ENCODE data around the gene TFEB.

Gene TFEB

DNA sequence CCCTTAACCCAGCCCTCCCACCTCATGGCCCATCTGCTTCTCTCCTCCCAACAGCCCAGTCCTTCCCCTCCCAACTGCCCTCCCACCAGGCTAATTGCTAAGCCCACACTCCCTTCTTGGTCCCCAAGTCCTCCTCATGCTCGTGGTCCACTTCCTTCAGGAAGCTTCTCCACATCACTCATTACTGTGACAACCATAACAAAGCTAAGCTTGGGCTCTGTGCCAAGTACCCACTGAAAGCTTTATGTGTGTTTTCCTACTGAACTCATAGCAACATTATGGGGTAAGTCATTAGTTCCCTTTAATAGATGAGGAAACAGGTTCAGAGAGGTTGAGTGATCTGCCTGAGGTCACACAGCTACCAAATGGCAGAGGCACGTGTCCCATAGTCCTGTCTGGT is 28.1 kb upstream of the TFEB start:
- no peak for DNase-seq

DNA sequence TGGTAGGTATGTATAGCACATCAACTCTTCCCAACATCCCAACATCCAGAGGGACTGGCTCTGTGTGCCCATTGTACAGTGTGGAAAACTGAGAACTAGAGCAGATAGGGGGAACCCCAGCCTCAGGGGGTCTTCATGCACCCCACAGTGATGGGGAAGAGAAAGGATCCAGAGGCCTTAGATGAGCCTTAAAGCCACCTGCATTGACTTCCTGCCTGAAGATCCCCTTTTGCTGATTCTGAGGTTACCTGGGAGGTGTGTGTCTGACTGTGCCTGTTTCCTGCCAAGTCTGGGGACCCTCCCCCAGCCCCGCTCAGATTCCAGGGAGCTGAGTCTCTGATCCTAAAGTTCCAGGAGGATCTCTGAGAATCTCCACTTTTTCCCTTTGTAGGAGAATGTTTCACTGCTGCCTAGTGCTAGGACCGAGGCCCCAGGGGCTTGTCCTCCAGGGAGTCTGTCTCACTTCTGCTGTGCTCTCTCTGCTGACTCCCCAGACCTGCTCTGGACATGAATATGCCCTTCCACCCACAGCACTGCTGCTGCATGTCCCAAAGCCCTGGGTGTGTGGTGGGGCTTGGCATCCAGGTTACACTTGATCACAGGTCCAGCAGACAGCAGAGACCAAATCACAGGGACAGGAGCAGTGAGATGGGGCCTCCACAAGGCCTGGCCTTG is 24.6 kb upstream of the TFEB start:
- DNase-seq = no peak

GRCh38 chr6:41759106-41759904 is 23.9 kb upstream of the TFEB start:
- DNase-seq = no peak

GRCh38 chr6:41758641-41759035 is 23.2 kb upstream of the TFEB start:
- DNase-seq = no peak

GRCh38 chr6:41757931-41758640 is 22.7 kb upstream of the TFEB start:
- DNase-seq = no peak

DNA sequence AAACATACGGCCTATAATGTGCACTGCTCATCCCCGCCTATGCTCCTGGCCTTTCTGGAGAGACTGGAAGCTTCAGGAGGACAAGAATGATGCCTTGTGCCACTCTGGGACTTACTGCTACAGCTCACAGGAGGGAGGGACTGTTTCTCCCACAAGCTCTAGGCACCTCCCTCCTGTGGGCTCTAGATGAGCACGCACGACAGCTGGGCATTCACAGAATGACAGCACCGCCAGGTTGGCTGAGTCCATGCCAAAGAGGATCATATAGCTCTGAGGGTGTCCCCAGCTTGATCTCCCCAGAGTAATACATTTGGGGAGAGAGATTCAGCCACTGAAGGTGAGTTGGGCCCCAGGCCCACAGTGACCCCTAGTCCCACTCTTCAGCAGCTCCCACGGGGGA is 21.9 kb upstream of the TFEB start:
- no peak for DNase-seq

DNA sequence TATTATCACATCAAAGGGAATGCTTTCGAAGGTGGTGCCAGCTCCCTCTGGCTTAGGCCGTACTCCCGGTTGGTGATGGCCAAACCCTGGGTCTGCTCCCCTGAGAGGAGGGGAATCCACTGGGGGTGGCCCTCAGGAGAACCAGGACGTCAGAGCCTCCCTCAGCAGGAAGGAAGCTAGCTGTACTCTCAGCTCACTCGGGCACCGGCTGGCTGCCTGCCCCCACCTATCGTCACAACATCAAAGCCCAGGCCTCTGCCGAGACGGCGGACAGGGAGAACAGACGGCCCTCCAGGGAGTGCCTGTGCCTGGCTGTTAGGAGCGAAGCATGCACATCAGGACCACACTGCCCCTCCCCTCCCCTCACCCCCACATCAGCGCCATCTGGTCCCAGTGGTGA is 20.9 kb upstream of the TFEB start:
- no peak for DNase-seq

GRCh38 chr6:41755895-41756294 is 20.5 kb upstream of the TFEB start:
- DNase-seq = no peak

DNA sequence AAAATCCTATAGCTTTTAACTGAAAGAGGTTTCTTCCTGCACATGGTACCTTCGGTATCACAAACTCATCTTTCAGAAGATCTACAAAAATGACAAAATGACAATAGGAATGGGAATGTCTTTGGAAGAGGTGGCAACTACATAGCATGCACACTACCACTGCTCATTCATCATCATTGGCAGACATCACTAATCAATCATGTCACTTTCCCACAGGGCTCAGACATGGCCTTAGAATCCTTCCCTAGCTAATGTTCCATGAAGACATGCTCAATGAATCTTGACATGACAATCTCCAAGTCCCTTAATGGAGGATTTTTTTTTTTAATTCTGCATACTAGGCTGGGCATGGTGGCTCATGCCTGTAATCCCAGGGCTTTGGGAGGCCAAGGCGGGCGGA is 15.0 kb upstream of the TFEB start:
- no peak for DNase-seq

DNA sequence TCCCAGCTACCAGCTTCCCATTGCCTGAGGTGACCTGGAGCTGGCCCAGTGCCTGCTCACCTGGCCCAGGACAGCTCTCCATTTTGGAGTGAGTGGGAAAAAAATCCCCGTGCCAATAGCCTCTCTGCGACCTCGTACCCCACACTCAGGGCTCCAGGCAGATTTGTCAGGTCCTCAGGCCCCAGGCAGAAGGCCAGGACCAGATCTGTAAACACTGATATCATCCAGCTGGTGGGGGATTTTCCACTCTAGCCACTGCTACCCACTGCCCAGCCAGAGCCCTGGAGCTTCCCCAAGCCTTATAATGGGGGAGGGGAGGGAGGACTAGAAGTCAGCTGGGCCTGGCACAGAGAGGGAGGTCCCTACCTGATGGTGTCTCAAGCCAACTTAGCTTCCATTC is 13.1 kb upstream of the TFEB start:
- DNase-seq = no peak

- no peak for DNase-seq
These were observed 12.7 kb upstream of the TFEB start for GRCh38 chr6:41748102-41748477.

DNA sequence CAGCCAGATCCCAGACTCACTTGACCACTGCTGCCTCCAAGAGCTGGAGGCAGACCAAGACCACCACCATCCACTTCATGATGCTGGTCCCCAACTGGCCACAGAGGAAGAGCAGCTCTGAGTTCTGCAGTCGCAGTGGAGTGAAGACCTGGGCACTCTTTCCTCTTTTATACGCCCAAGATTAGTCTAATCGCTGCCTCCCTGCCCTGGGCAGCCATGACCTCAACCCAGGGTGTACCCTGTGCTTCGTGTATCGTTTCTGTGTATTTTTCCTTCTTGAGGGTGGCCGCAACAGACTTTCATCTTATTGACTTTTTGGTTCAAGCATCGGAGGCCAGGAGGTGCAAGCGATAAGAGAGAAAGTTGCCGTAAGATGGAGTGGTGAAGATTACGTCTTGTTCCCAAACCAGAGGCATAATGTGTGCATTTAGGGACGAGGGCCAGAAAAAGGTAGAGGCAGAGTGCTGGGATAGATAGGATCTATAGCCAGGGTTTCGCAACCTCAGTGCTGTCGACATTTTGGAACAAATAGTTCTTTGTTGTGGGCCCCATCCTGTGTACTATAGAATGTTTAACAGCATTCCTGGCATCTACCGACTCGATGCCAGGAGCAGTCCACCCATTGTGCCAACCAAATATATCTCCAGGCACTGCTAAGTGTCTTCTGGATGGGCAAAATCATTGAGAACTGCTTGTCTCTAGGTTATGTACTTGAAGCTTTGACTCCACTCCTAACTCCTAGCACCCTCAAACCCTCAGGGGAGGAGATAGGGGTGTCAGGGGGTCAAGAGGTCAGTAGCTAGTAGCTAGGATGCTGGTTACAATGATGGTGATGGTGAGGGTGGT is 12.1 kb upstream of the TFEB start, which contains the start of gene PGC:
Gene PGC, minus strand, starts transcription at position 142 of the 846 bp plus-strand sequence. Its CDS starts 63 bp downstream, at position 79.
- DNase-seq = no peak

DNA sequence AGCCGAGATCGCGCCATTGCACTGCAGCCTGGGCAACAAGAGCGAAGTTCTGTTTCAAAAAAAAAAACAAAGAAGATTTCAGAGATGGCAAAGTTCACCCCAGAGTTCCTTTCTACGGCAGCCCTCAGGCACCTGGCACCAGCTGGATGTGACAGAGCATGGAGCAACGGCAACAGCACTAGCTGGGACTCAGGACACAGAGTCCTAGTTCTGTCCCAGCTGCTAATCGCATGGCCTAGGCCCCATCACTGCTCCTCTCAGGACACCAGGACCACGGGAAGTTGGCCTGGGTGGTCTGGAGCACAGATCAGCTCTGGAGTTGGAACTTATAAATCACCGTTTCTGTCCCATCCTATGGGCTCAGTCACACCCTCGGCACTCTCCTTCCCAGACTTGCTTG is 10.7 kb upstream of the TFEB start:
- DNase-seq = no peak

DNA sequence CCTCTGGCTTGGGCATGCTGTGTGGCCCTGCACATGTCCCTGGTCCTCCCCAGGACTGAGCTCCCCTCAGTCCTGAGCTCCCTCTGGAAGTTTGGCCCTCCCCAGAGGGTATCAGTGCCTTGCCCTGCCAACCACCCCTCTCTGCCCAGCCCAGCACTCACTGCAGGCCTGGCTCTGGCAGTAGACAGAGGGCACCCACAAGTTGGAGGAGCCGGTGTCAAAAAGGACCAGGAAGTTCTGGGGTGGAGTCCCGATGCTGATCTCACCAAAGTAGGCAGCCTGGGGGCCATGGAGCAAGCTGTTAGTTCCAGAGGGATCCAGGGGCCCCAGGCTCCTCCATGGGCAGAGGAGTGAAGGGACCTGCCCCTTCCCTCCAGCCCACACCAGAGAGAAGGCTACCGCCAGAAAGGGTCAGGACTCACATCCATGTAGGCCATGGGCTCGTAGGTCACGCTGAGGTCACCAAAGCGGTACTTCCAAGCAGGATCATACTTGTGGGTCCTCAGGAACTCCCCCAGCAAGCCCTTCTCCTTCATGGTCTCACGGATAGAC is 8.9 kb upstream of the TFEB start:
- DNase-seq = no peak

- DNase-seq = no peak
These were observed 8.2 kb upstream of the TFEB start for GRCh38 chr6:41743406-41744235.

DNA sequence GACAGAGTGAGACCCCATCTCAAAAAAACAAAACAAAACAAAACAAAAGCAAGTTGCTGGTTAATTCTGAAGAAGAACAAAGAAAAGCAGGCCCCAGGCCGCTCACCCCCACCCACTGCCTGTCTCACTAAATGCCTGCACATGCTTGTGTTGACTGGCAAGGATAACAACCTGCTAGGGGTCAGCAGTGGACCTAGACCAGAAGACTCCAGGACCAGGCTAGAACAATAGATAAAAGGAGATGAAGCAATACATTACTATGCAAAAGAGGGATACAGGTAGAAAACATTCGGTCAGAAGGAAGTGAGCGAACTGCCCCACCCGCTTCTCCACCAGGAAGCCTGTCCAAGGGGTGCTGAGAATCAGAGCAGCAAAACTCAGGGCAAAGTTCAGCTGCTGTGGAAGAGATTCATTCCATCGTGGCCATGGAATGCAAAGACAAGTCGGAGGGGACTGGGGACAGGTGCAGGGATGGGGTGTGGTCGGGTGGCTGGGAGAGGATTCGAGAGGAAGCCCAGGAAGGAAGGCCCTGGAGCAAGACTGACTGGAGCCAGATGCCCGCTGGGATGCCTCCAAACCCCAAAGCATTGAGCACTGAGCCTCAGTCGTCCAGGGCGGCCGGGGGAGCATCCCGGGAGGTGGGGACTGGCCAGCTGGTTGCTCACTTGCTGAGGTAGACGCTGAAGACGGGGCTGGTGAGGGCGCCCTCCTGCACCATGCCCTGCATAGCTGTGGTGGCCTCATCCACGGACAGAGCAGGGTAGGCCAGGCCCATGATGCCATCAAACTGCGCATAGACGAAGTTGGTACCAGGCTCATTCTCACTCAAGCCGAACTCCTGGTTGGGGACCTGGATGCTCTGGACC is 6.5 kb upstream of the TFEB start:
- no peak for DNase-seq

DNA sequence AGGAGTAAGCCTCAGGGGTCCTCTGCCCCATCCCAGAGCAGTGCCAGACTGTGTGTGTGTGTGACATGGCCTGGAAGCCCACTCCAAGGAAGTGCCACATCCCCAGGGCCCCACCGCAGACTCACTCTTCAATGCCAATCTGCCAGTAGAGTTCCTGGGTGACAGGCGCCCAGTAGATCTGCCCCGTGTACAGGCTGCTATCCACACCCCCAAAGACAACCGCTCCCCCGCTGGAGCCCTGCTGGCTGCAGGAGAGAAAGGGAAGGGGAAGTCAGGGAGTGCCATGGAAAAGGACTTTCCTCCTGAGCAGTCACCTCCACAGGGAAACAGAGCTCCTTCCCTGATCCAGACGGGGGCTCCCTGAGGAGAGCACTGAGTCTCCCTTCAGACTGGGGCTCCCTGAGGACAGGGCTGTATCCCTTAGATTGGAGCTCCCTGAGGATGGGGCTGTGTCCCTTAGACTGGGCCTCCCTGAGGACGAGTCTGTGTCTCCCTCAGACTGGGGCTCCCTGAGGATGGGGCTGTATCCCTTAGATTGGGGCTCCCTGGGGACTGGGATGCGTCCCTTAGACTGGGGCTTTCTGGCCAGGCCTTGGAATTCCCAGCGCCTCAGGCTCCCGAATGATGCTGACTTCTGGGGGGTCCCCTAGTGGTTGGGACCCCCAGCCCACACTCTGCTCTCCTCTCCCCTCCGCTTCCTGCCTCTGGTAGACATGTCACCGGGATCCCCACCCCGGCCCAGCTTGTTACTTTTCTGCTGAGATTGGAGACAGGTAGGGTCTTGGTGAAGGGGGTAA is 5.2 kb upstream of the TFEB start:
- no peak for DNase-seq

GRCh38 chr6:41739041-41739440 is 3.6 kb upstream of the TFEB start:
- no peak for DNase-seq

DNA sequence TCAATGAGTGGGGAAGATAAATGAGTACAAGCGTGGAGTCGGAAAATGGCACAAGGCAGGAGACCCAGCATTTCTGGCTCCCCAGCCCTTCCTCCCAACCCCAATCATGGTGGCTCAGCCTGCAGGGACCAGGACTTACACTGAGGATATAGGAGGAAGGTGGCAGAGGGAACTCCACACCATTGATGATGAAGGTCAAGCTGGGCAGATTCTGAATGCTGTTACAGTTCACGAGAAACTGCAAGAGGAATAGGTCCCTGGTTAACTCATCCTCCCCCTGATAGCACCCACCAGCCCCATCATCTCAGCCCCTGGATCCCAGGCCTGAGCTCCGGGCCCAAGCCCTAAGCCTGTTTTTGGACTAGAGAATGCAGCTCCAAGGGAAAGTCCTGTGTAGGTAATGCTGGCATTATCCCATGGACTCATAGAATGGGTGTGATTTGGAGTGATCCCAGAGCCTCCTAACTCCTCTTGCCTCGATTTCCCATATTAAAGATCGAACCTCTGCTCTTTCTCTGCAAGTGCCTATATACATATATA is 2.3 kb upstream of the TFEB start:
- no peak for DNase-seq
